Vagina (tissue), 2 donors: Measurements from ENCODE around the gene KRT39. TPM values are rescaled to one million over a fixed set of nuclear protein-coding genes. Genes with fewer than 3 reads are reported as not detected.
"Not testable (repeated sequence)": the region's sequence is repeated elsewhere in the genome, so short reads cannot be mapped to it uniquely, and the experiment has no call there.

ENCODE experiments used
- DNase-seq, 2 donors: peaks; one replicate each; pipeline ENCODE4 v3.0.0-alpha.2; 2017; ENCODE audit errors: extremely low spot score in 2 of 2
- H3K27ac ChIP-seq: fragments of 200-600 bp; sonication (generic); one replicate; pipeline ENCODE4 v1.5.1; 2019
- H3K27me3 ChIP-seq: fragments of 200-600 bp; sonication (generic); one replicate; pipeline ENCODE4 v1.5.1; 2019
- H3K36me3 ChIP-seq, 2 donors: fragments of 200-600 bp; sonication (generic); one replicate each; pipeline ENCODE4 v1.5.1; 2017 to 2019
- H3K4me1 ChIP-seq: fragments of 200-600 bp; sonication (generic); one replicate; pipeline ENCODE4 v1.5.1; 2019
- H3K4me3 ChIP-seq, 2 donors: fragments of 200-600 bp; sonication (generic); 1 replicate in 1 of 2; 2 replicates in 1 of 2; pipeline ENCODE4 v1.5.1; 2016 to 2019
- H3K9me3 ChIP-seq: fragments of 200-600 bp; sonication (generic); one replicate; pipeline ENCODE4 v1.5.1; 2019
- CTCF ChIP-seq, 3 experiments: fragments of 450-650 bp in 2 of 3; fragments of 200-600 bp in 1 of 3; sonication (generic) in 1 of 3; IDR thresholded peaks; one replicate each; pipeline ENCODE4 v1.5.1; 2017 to 2019; ENCODE audit warnings: antibody characterized with exemption in 3 of 3, mild to moderate bottlenecking in 2 of 3, moderate library complexity in 2 of 3
- POLR2A ChIP-seq, 2 donors: fragments of 450-650 bp; IDR thresholded peaks; one replicate each; pipeline ENCODE4 v1.6.1; 2017; ENCODE audit warnings: antibody characterized with exemption in 2 of 2, mild to moderate bottlenecking in 2 of 2, moderate library complexity in 2 of 2
- POLR2AphosphoS5 ChIP-seq, 2 donors: sonication (generic); formaldehyde crosslinking; IDR thresholded peaks; one replicate each; pipeline ENCODE4 v1.9.0; 2017; ENCODE audit warnings: antibody characterized with exemption in 2 of 2, mild to moderate bottlenecking in 2 of 2, low read depth in 1 of 2; ENCODE audit not compliant: insufficient read depth in 1 of 2
- intact Hi-C: fragments of 100-400 bp; cut with DNase I; formaldehyde crosslinking; loops from one replicate; pipeline ENCODE4 v1.15.1; 2023
- total RNA-seq: library from RNA; depleted of rRNA; stranded (reverse); fragments of >200 nt; gene quantifications from one replicate; pipeline ENCODE4 v1.2.3, GENCODE V29; 2016

Gene KRT39
- total RNA-seq, 1 donor from 2014 or later = not detected

GRCh38 chr17:40931311-40931710 is 35.4 kb downstream of the KRT39 start:
- no peaks in the 10 kb centered on the region for H3K27me3 ChIP-seq
- intact Hi-C loops = no loop called here
- no peak for DNase-seq
- H3K27ac ChIP-seq = no peak overlapping the region
- TF ChIP-seq POLR2AphosphoS5 (IDR thresholded peaks at IDR 0.05; ENCODE audit: insufficient read depth in 1 of 2, low read depth in 1 of 2) (no peak), POLR2A (IDR thresholded peaks at IDR 0.05) (no peak), CTCF (IDR thresholded peaks at IDR 0.05) (no peak)
- H3K36me3 ChIP-seq = no peaks in the 10 kb centered on the region
- H3K4me1 ChIP-seq = no peaks in the 10 kb centered on the region
- no peaks in the 10 kb centered on the region for H3K9me3 ChIP-seq
- no peak overlapping the region for H3K4me3 ChIP-seq

- Histone ChIP-seq H3K9me3 (no peaks in the 10 kb centered on the region), H3K27me3 (no peaks in the 10 kb centered on the region), H3K36me3 (no peaks in the 10 kb centered on the region), H3K27ac (no peak overlapping the region), H3K4me3 (no peak overlapping the region), H3K4me1 (peaks cover 17% of the 10 kb centered on the region)
- TF ChIP-seq POLR2A (IDR thresholded peaks at IDR 0.05) = no peak
- no peak for TF ChIP-seq CTCF (IDR thresholded peaks at IDR 0.05)
- TF ChIP-seq POLR2AphosphoS5 (IDR thresholded peaks at IDR 0.05; ENCODE audit: insufficient read depth in 1 of 2, low read depth in 1 of 2) = no peak
- intact Hi-C loops = no loop called here
- DNase-seq = no peak
Measured at GRCh38 chr17:40926341-40926740, 40.4 kb downstream of the KRT39 start.

GRCh38 chr17:40922239-40922638 is 44.5 kb downstream of the KRT39 start:
- no peaks in the 10 kb centered on the region for H3K36me3 ChIP-seq
- peak in 1 of 2 donors; percentile 87 for TF ChIP-seq POLR2AphosphoS5 (IDR thresholded peaks at IDR 0.05; ENCODE audit: insufficient read depth in 1 of 2, low read depth in 1 of 2)
- no peak for TF ChIP-seq CTCF (IDR thresholded peaks at IDR 0.05)
- TF ChIP-seq POLR2A (IDR thresholded peaks at IDR 0.05) = no peak
- H3K27ac ChIP-seq = peak overlapping the region; percentile 90
- H3K27me3 ChIP-seq = no peaks in the 10 kb centered on the region
- DNase-seq = no peak
- H3K4me3 ChIP-seq = no peak overlapping the region
- peaks cover 17% of the 10 kb centered on the region for H3K4me1 ChIP-seq
- no peaks in the 10 kb centered on the region for H3K9me3 ChIP-seq
- intact Hi-C loops = no loop called here

GRCh38 chr17:40921026-40921425 is 45.7 kb downstream of the KRT39 start:
- H3K27me3 ChIP-seq = no peaks in the 10 kb centered on the region
- DNase-seq = no peak
- H3K36me3 ChIP-seq = no peaks in the 10 kb centered on the region
- peak overlapping the region; percentile 56 for H3K27ac ChIP-seq
- peaks cover 20% of the 10 kb centered on the region for H3K4me1 ChIP-seq
- H3K4me3 ChIP-seq = no peak overlapping the region
- no peaks in the 10 kb centered on the region for H3K9me3 ChIP-seq
- intact Hi-C loops = no loop called here
- TF ChIP-seq CTCF (IDR thresholded peaks at IDR 0.05) (no peak), POLR2A (IDR thresholded peaks at IDR 0.05) (no peak), POLR2AphosphoS5 (IDR thresholded peaks at IDR 0.05; ENCODE audit: insufficient read depth in 1 of 2, low read depth in 1 of 2) (no peak)

- not testable (repeated sequence) for DNase-seq, H3K36me3 ChIP-seq, H3K9me3 ChIP-seq, H3K27me3 ChIP-seq, H3K4me3 ChIP-seq, H3K27ac ChIP-seq
- intact Hi-C loops = loop anchor here (10.0 kb wide), 1 partner anchor 638 kb away; no protein-coding TSS in a partner anchor
- peaks cover 30% of the 10 kb centered on the region for H3K4me1 ChIP-seq
Measured at GRCh38 chr17:40917116-40917515, 49.6 kb downstream of the KRT39 start.
